ENCODE results near the gene RALB. TPM values are rescaled to one million over a fixed set of nuclear protein-coding genes. Genes with fewer than 3 reads are reported as not detected.

RALB gene
- total RNA-seq, 4 donors from 2014 or later = 22.4 to 42.8 (median 34.9) TPM

DNA sequence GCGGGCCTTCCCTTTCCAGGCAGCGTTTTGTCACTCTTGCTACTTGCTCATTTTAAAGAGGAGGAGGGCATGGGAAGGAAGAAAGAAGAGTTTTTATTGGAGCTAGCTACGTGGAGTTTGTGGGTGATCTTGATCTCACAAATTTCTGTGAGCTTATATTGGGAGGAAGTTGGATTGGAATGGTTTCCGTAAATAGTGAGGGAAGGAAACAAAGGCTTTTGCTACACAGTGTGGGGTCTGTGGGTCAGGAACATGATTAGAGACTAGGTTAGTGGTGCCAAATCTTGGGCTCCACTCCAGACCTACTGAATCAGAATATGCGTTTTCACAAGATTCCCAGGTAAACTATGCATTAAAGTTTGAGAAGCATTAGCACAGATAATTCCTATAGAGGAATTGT is 8.1 kb downstream of the RALB start:
- intact Hi-C loops (cut with DNase I; ENCODE audit: low total_unique reads) = no loop called here
- H3K4me3 ChIP-seq (ENCODE audit: low read depth, poor library complexity, severe bottlenecking) = no peak overlapping the region
- 75 to 88% methylated on average over 5 of the region's 5 CpGs for WGBS, 2 donors
- DNase-seq (ENCODE audit: low spot score in 2 of 2) = no peak
- no peak for TF ChIP-seq POLR2A (IDR thresholded peaks at IDR 0.05)
- no peak for TF ChIP-seq CTCF (IDR thresholded peaks at IDR 0.05)

DNA sequence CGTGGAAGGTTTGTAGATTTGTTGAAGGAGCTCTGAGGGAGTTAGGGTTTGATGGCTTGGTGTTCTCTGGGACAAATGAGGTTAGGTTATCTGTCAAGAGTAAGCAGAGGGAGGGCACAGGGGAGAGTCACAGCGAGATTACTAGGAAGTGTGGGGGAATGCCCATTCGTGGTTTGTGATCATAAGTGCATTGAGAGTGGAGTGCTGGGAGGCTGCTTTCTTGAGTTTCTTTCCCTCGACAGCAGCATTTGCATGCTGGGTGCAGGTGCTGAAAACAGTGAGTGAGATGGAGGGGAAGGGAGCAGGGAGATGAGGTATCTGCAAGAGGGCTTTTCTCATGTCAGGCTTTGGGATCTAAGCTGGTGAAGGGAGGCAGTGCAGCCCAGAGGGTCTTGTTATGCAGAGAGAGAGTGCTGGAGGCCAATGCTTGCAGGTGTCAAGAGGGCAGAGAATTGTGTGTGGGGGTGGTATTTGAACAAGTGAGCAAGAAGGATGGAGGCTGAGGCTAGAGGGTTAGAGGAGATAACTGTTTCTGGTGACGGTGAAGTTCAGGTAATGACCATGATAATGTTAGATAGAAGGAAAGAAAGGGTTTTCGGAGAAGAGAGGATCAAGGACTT is 8.8 kb downstream of the RALB start:
- intact Hi-C loops (cut with DNase I; ENCODE audit: low total_unique reads) = no loop called here
- H3K4me3 ChIP-seq (ENCODE audit: low read depth, poor library complexity, severe bottlenecking) = no peak overlapping the region
- 81% methylated on average over 6 of the region's 6 CpGs for WGBS, 2 donors
- TF ChIP-seq CTCF (IDR thresholded peaks at IDR 0.05) = no peak
- TF ChIP-seq POLR2A (IDR thresholded peaks at IDR 0.05) = no peak
- DNase-seq (ENCODE audit: low spot score in 2 of 2) = peak in 1 of 2 donors; percentile 57

- WGBS, 2 donors = 25 to 51% methylated on average over 2 of the region's 2 CpGs
- H3K4me3 ChIP-seq (ENCODE audit: low read depth, poor library complexity, severe bottlenecking) = no peak overlapping the region
- DNase-seq (ENCODE audit: low spot score in 2 of 2) = peak in 1 of 2 donors; percentile 77
- intact Hi-C loops (cut with DNase I; ENCODE audit: low total_unique reads) = no loop called here
- no peak for TF ChIP-seq POLR2A (IDR thresholded peaks at IDR 0.05)
- TF ChIP-seq CTCF (IDR thresholded peaks at IDR 0.05) = no peak
Measured at GRCh38 chr2:120262150-120262549, 9.5 kb downstream of the RALB start.

DNA sequence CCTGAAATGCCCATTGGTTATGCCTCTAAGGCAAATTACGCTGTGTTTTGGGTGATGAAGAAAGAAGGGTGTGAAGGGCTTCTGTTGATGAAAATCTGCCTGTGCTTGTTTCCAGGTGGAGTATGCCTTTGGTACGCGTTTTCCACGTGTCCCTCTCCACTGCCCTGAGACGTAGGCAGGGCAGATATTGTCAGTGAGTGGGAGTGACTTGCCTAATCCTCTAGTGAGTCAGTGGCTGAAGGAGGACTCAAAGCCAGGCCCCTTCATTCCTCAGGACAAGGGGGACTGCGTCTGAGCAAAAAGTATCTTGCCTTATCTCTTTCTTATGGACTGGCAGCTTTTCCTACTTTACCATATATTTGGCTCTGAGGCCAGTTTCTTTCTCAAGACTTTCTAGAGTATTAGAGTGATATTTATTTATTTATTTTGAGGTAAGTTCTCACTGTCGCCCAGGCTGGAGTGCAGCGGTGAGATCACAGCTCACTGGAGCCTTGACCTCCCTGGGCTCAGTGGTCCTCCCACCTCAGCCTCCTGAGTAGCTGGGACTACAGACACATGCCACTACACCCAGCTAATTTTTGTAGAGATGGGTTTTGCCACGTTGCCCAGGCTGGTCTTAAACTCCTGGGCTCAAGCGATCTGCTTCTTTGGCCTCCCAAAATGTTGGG is 10.2 kb downstream of the RALB start:
- intact Hi-C loops (cut with DNase I; ENCODE audit: low total_unique reads) = no loop called here
- peak in 1 of 2 donors; percentile 36 for DNase-seq (ENCODE audit: low spot score in 2 of 2)
- TF ChIP-seq POLR2A (IDR thresholded peaks at IDR 0.05) = no peak
- TF ChIP-seq CTCF (IDR thresholded peaks at IDR 0.05) = no peak
- no peak overlapping the region for H3K4me3 ChIP-seq (ENCODE audit: low read depth, poor library complexity, severe bottlenecking)
- WGBS, 2 donors = 49 to 63% methylated on average over 10 of the region's 10 CpGs

GRCh38 chr2:120265006-120265405 is 12.4 kb downstream of the RALB start:
- no peak for DNase-seq (ENCODE audit: low spot score in 2 of 2)
- no peak overlapping the region for H3K4me3 ChIP-seq (ENCODE audit: low read depth, poor library complexity, severe bottlenecking)
- WGBS, 2 donors = 79 to 84% methylated on average over 12 of the region's 12 CpGs
- TF ChIP-seq POLR2A (IDR thresholded peaks at IDR 0.05) = no peak
- no peak for TF ChIP-seq CTCF (IDR thresholded peaks at IDR 0.05)
- intact Hi-C loops (cut with DNase I; ENCODE audit: low total_unique reads) = no loop called here

Measured in lower leg skin (tissue), 4 donors.